Liver (tissue), 3 donors: ENCODE measurements around the gene UBFD1.

Experiments
- CTCF ChIP-seq: fragments of 150-350 bp; IDR thresholded peaks from 2 replicates; pipeline ENCODE4 v1.5.1; 2017; ENCODE audit warnings: improper control_type of control experiment, low read depth, low read length; ENCODE audit not compliant: missing input control
- GABPA ChIP-seq, 2 donors: IDR thresholded peaks in 1 of 2; conservative IDR thresholded peaks in 1 of 2; 2 replicates each; pipeline ENCODE4 v1.6.1; 2016; ENCODE audit warnings: antibody characterized with exemption in 2 of 2, mild to moderate bottlenecking in 1 of 2, moderate library complexity in 1 of 2
- donor health status: healthy.
- donor health status: healthy.

DNA sequence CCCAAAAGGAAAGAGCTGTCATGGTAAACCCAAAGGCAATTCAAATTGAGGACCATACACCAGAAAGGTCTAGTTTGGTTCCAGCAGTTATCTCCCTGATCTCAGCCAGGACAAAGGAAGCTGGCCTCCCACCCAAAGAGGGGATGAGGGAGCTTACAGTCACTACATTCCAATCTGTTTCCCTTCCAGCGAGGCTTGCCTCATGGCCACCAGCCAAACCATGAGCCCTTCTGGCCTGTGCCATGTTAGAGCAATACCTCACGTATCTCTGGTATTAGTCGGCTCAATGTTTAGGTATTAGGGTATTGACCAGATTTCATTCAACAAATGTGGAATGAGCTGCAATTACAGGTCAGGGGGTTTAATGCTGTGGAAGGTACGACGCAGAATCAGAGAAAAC is 30.2 kb downstream of the UBFD1 start:
- TF ChIP-seq GABPA (IDR thresholded peaks at IDR 0.05 in 1 of 2, conservative IDR thresholded peaks at IDR 0.05 in 1 of 2) = no peak
- no peak for TF ChIP-seq CTCF
